ENCODE measurements around the gene PPT2.
"Not testable (repeated sequence)": the region's sequence is repeated elsewhere in the genome, so short reads cannot be mapped to it uniquely, and the experiment has no call there.

The PPT2 gene

GRCh38 chr6:32177788-32178546 lies 24.0 kb downstream of the PPT2 start, which contains the start of gene RNF5:
Gene RNF5 (plus strand): TSS chr6:32178405. CDS start chr6:32178512, 107 bp downstream.
- peak; percentile 99 for DNase-seq

- DNase-seq, result no peak
These were observed 24.9 kb downstream of the PPT2 start for GRCh38 chr6:32178547-32179440.

- DNase-seq, result no peak
These were observed 25.9 kb downstream of the PPT2 start for GRCh38 chr6:32179766-32180405.

- no peak for DNase-seq
These were observed 27.3 kb downstream of the PPT2 start for GRCh38 chr6:32181148-32181702.

GRCh38 chr6:32181915-32182529 lies 28.1 kb downstream of the PPT2 start:
- DNase-seq, result no peak

GRCh38 chr6:32182555-32182981 lies 28.6 kb downstream of the PPT2 start:
- DNase-seq, result no peak

GRCh38 chr6:32183030-32183429 lies 29.1 kb downstream of the PPT2 start:
- DNase-seq, result no peak

- DNase-seq, result no peak
These were observed 29.6 kb downstream of the PPT2 start for GRCh38 chr6:32183483-32184083.

- DNase-seq, result no peak
These were observed 30.2 kb downstream of the PPT2 start, which contains the start of gene AGER for GRCh38 chr6:32184084-32184640. Gene AGER (minus strand): TSS chr6:32184253. CDS start chr6:32184222, 31 bp downstream.

- DNase-seq, result peak; percentile 82
These were observed 31.8 kb downstream of the PPT2 start for GRCh38 chr6:32185681-32186131.

- DNase-seq, result not testable (repeated sequence)
These were observed 32.4 kb downstream of the PPT2 start for GRCh38 chr6:32186151-32186840.

GRCh38 chr6:32187009-32187709 lies 33.2 kb downstream of the PPT2 start:
- no peak for DNase-seq

GRCh38 chr6:32187725-32188380 lies 33.9 kb downstream of the PPT2 start:
- DNase-seq, result not testable (repeated sequence)

GRCh38 chr6:32188381-32189068 lies 34.6 kb downstream of the PPT2 start:
- no peak for DNase-seq

- DNase-seq, result no peak
These were observed 35.3 kb downstream of the PPT2 start for GRCh38 chr6:32189069-32189741.

GRCh38 chr6:32189742-32190053 lies 35.8 kb downstream of the PPT2 start:
- no peak for DNase-seq

GRCh38 chr6:32190054-32190851 lies 36.3 kb downstream of the PPT2 start, which contains the start of gene PBX2:
Gene PBX2 (minus strand): TSS chr6:32190202. CDS start chr6:32189915, 287 bp downstream.
- peak; percentile 97 for DNase-seq
